ENCODE measurements around the gene GRHPR.
"Not testable (repeated sequence)": the region's sequence is repeated elsewhere in the genome, so short reads cannot be mapped to it uniquely, and the experiment has no call there.

The GRHPR gene

GRCh38 chr9:37477987-37478619 lies 55.6 kb downstream of the GRHPR start:
- DNase-seq (ENCODE audit: low read depth in 2 of 2) = not testable (repeated sequence)

- no peak for DNase-seq (ENCODE audit: low read depth in 2 of 2)
These were observed 58.3 kb downstream of the GRHPR start for GRCh38 chr9:37480759-37481158.

- DNase-seq (ENCODE audit: low read depth in 2 of 2) = peak; percentile 91 to 97
These were observed 63.1 kb downstream of the GRHPR start, which contains the start of gene POLR1E for GRCh38 chr9:37485389-37486255. TSS of gene POLR1E (plus strand) at chr9:37485948. CDS start at chr9:37486048, 100 bp downstream.

- DNase-seq (ENCODE audit: low read depth in 2 of 2) = no peak
These were observed 63.7 kb downstream of the GRHPR start for GRCh38 chr9:37486256-37486615.

Measured in stimulated activated CD4-positive, alpha-beta T cell treated with anti-CD3 and anti-CD28 coated beads, Interleukin-1b, Interleukin-23, amount 100 ng/mL, for 1 hour (primary cell).